HCT116 (cell line): Measurements from ENCODE around the gene NDUFC2.

ENCODE experiments used
- CTCF ChIP-seq, 3 experiments: fragments of 200-600 bp in 1 of 3; sonication (generic) in 1 of 3; IDR thresholded peaks in 2 of 3; conservative IDR thresholded peaks in 1 of 3; 2 replicates each; pipeline ENCODE4 v1.5.1; 2012 to 2017; ENCODE audit warnings: low read depth in 2 of 3, low read length in 2 of 3, antibody characterized with exemption in 1 of 3, borderline replicate concordance in 1 of 3, control low read depth in 1 of 3, mild to moderate bottlenecking in 1 of 3, mixed read lengths in 1 of 3, mixed run types in 1 of 3, moderate library complexity in 1 of 3; ENCODE audit not compliant: insufficient read depth in 1 of 3
- EZH2phosphoT487 ChIP-seq: fragments of 200-600 bp; IDR thresholded peaks from 2 replicates; pipeline ENCODE4 v1.6.1; 2018; ENCODE audit warnings: antibody characterized with exemption, borderline replicate concordance
- MAX ChIP-seq: IDR thresholded peaks from 2 replicates; pipeline ENCODE4 v1.6.1; 2012
- POLR2A ChIP-seq: IDR thresholded peaks from 2 replicates; pipeline ENCODE4 v1.7.0; 2011; ENCODE audit warnings: borderline replicate concordance; ENCODE audit not compliant: insufficient read depth, insufficient read length; ENCODE audit errors: extremely low read depth
- RAD21 ChIP-seq: IDR thresholded peaks from 2 replicates; pipeline ENCODE4 v1.6.1; 2012; ENCODE audit warnings: low read depth, mild to moderate bottlenecking
- REST ChIP-seq: IDR thresholded peaks from 2 replicates; pipeline ENCODE4 v1.6.1; 2012; ENCODE audit warnings: low read depth
- SP1 ChIP-seq: IDR thresholded peaks from 2 replicates; pipeline ENCODE4 v1.6.1; 2012; ENCODE audit warnings: low read depth
- ZBTB33 ChIP-seq: IDR thresholded peaks from 2 replicates; pipeline ENCODE4 v1.6.1; 2011; ENCODE audit warnings: mild to moderate bottlenecking, low read length, moderate library complexity; ENCODE audit not compliant: insufficient replicate concordance; ENCODE audit errors: extremely low read depth

GRCh38 chr11:78040691-78041379, 38.8 kb downstream of the NDUFC2 start:
- no peak for TF ChIP-seq CTCF (IDR thresholded peaks at IDR 0.05 in 2 of 3, conservative IDR thresholded peaks at IDR 0.05 in 1 of 3; ENCODE audit: borderline replicate concordance in 1 of 3, insufficient read depth in 1 of 3, low read depth in 2 of 3, low read length in 2 of 3)
- TF ChIP-seq RAD21 = no peak
- TF ChIP-seq MAX = no peak
- no peak for TF ChIP-seq EZH2phosphoT487
- no peak for TF ChIP-seq POLR2A
- TF ChIP-seq SP1 = no peak
- no peak for TF ChIP-seq ZBTB33
- no peak for TF ChIP-seq REST
